GM23248 (cell line): Measurements from ENCODE around the gene HOXB2.

Source experiments
- EZH2 ChIP-seq: fragments of 200-600 bp; sonication (generic); IDR thresholded peaks from 2 replicates; pipeline ENCODE4 v1.6.1; 2018; ENCODE audit warnings: antibody characterized with exemption, mild to moderate bottlenecking; ENCODE audit not compliant: insufficient read depth, poor library complexity, severe bottlenecking
- EZH2phosphoT487 ChIP-seq: fragments of 200-600 bp; sonication (generic); IDR thresholded peaks from 2 replicates; pipeline ENCODE4 v1.6.1; 2018; ENCODE audit warnings: antibody characterized with exemption, moderate library complexity, mild to moderate bottlenecking, low read depth; ENCODE audit not compliant: insufficient read depth

- TF ChIP-seq EZH2phosphoT487 (no peak), EZH2 (no peak)
Measured at GRCh38 chr17:48510381-48510760, 34.5 kb downstream of the HOXB2 start.
